Esophagus squamous epithelium (tissue), 4 donors: ENCODE data around the gene IGF1R.

ENCODE experiments used
- POLR2A ChIP-seq, 4 donors: fragments of 450-650 bp; IDR thresholded peaks; one replicate each; pipeline ENCODE4 v1.6.1; 2017; ENCODE audit warnings: antibody characterized with exemption in 4 of 4, mild to moderate bottlenecking in 4 of 4, moderate library complexity in 3 of 4
- TF ChIP-seq, protein P1 (sequence below), 6 experiments: fragments of 450-650 bp in 4 of 6; fragments of 200-600 bp in 2 of 6; sonication (generic) in 2 of 6; IDR thresholded peaks; one replicate each; pipeline ENCODE4 v1.5.1; 2016 to 2019; ENCODE audit warnings: antibody characterized with exemption in 6 of 6, mild to moderate bottlenecking in 4 of 6, moderate library complexity in 4 of 6

DNA sequence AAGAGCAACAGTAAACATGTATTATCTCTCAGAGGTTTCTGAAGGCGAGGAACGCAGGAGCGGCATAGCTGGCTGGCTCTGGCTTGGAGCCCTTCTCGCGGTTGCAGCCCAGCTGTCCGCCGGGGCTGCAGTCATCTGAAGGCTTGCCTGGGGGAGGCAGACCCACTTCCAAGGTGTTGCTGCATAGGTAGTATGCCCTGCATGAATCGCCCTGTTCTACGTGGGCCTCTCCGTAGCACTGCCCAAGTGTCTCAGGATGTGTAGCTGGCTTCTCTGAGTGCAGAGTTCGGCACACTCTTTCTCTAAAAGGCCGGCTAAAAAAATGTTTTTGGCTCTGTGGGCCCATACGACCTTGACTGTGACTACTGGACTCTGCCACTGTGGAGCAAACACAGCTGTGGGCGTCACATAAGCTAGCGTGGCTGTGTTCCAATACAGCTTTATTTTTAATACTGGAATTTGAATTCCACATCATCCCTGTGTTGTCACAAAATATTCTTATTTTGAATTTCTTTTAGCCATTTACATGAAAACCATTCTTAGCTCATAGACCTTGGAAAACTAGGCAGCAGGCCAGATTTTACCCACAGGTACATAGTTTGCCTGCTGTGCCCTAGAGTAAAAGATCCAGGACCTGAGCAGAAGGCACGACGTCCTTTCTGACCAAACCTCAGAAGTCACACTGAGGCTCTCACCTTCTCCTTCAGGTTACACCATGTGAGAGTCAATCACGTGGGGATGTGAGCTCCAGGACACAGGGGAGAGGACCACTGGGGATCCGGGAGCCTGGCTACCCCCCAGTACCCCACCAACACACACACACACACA, 303.4 kb downstream of the IGF1R start:
- TF ChIP-seq, protein P1, sequence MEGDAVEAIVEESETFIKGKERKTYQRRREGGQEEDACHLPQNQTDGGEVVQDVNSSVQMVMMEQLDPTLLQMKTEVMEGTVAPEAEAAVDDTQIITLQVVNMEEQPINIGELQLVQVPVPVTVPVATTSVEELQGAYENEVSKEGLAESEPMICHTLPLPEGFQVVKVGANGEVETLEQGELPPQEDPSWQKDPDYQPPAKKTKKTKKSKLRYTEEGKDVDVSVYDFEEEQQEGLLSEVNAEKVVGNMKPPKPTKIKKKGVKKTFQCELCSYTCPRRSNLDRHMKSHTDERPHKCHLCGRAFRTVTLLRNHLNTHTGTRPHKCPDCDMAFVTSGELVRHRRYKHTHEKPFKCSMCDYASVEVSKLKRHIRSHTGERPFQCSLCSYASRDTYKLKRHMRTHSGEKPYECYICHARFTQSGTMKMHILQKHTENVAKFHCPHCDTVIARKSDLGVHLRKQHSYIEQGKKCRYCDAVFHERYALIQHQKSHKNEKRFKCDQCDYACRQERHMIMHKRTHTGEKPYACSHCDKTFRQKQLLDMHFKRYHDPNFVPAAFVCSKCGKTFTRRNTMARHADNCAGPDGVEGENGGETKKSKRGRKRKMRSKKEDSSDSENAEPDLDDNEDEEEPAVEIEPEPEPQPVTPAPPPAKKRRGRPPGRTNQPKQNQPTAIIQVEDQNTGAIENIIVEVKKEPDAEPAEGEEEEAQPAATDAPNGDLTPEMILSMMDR (IDR thresholded peaks at IDR 0.05), result no peak
- TF ChIP-seq POLR2A (IDR thresholded peaks at IDR 0.05), result no peak
